Effector memory CD4-positive, alpha-beta T cell (primary cell): ENCODE results near the gene ENDOD1.

Experiments used
- DNase-seq, 3 donors: peaks; one replicate each; pipeline ENCODE4 v3.0.0-alpha.2; 2020
- H3K27ac ChIP-seq: 2 replicates; pipeline ENCODE4 v1.7.0; 2013; ENCODE audit warnings: mild to moderate bottlenecking, low read length, moderate library complexity; ENCODE audit not compliant: insufficient read depth, poor library complexity, severe bottlenecking
- H3K27me3 ChIP-seq: replicated peaks from 2 replicates; pipeline ENCODE4 v1.7.0; 2013; ENCODE audit warnings: mild to moderate bottlenecking, low read length; ENCODE audit not compliant: insufficient read depth, control insufficient read depth, poor library complexity, severe bottlenecking
- H3K36me3 ChIP-seq: 2 replicates; pipeline ENCODE4 v1.7.0; 2013; ENCODE audit warnings: mild to moderate bottlenecking, low read length, moderate library complexity; ENCODE audit not compliant: control insufficient read depth, insufficient read depth
- H3K4me1 ChIP-seq: 2 replicates; pipeline ENCODE4 v1.7.0; 2013; ENCODE audit warnings: low read length, mild to moderate bottlenecking; ENCODE audit not compliant: control insufficient read depth, insufficient read depth, poor library complexity, severe bottlenecking
- H3K4me3 ChIP-seq: 2 replicates; pipeline ENCODE4 v1.7.0; 2013; ENCODE audit warnings: low read length, low read depth, mild to moderate bottlenecking; ENCODE audit not compliant: insufficient read depth, poor library complexity, severe bottlenecking
- H3K9me3 ChIP-seq: 2 replicates; pipeline ENCODE4 v1.7.0; 2013; ENCODE audit warnings: mild to moderate bottlenecking, low read length, moderate library complexity; ENCODE audit not compliant: control insufficient read depth

ENDOD1 gene

GRCh38 chr11:95156916-95157541 lies 67.4 kb downstream of the ENDOD1 start:
- no peak for DNase-seq
- Histone ChIP-seq H3K4me1 (peaks cover 24% of the 10 kb centered on the region), H3K4me3 (no peak overlapping the region), H3K9me3 (no peaks in the 10 kb centered on the region), H3K27me3 (no peaks in the 10 kb centered on the region), H3K27ac (no peak overlapping the region), H3K36me3 (no peaks in the 10 kb centered on the region)

- Histone ChIP-seq H3K4me3 (no peak overlapping the region), H3K27ac (no peak overlapping the region), H3K4me1 (peaks cover 16% of the 10 kb centered on the region), H3K27me3 (no peaks in the 10 kb centered on the region), H3K36me3 (no peaks in the 10 kb centered on the region), H3K9me3 (no peaks in the 10 kb centered on the region)
- DNase-seq: no peak
Observed at GRCh38 chr11:95157824-95158223, 68.2 kb downstream of the ENDOD1 start.

GRCh38 chr11:95161248-95161647 lies 71.6 kb downstream of the ENDOD1 start:
- no peaks in the 10 kb centered on the region for H3K36me3 ChIP-seq
- no peak for DNase-seq
- H3K27me3 ChIP-seq: no peaks in the 10 kb centered on the region
- H3K4me3 ChIP-seq: no peak overlapping the region
- H3K9me3 ChIP-seq: no peaks in the 10 kb centered on the region
- H3K27ac ChIP-seq: no peak overlapping the region
- no peaks in the 10 kb centered on the region for H3K4me1 ChIP-seq

GRCh38 chr11:95163106-95163505 lies 73.5 kb downstream of the ENDOD1 start:
- H3K27ac ChIP-seq: no peak overlapping the region

GRCh38 chr11:95165638-95166037 lies 76.0 kb downstream of the ENDOD1 start:
- H3K4me3 ChIP-seq: no peak overlapping the region
- no peak overlapping the region for H3K27ac ChIP-seq
- DNase-seq: no peak
- no peaks in the 10 kb centered on the region for H3K4me1 ChIP-seq
- H3K27me3 ChIP-seq: no peaks in the 10 kb centered on the region
- H3K36me3 ChIP-seq: no peaks in the 10 kb centered on the region
- no peaks in the 10 kb centered on the region for H3K9me3 ChIP-seq

More at GRCh38 chr11:95163106-95163505, 73.5 kb downstream of the ENDOD1 start:
- DNase-seq: no peak
- no peaks in the 10 kb centered on the region for H3K9me3 ChIP-seq
- no peak overlapping the region for H3K4me3 ChIP-seq
- no peaks in the 10 kb centered on the region for H3K27me3 ChIP-seq
- no peaks in the 10 kb centered on the region for H3K4me1 ChIP-seq
- H3K36me3 ChIP-seq: no peaks in the 10 kb centered on the region

GRCh38 chr11:95166781-95167180 lies 77.1 kb downstream of the ENDOD1 start:
- H3K9me3 ChIP-seq: no peaks in the 10 kb centered on the region
- no peak overlapping the region for H3K27ac ChIP-seq
- no peaks in the 10 kb centered on the region for H3K4me1 ChIP-seq
- no peak overlapping the region for H3K4me3 ChIP-seq
- no peaks in the 10 kb centered on the region for H3K27me3 ChIP-seq
- H3K36me3 ChIP-seq: peaks cover 2% of the 10 kb centered on the region
- DNase-seq: no peak

- Histone ChIP-seq H3K4me3 (no peak overlapping the region), H3K9me3 (no peaks in the 10 kb centered on the region), H3K4me1 (no peaks in the 10 kb centered on the region), H3K27ac (no peak overlapping the region), H3K36me3 (peaks cover 13% of the 10 kb centered on the region), H3K27me3 (no peaks in the 10 kb centered on the region)
- DNase-seq: no peak
Observed at GRCh38 chr11:95170294-95170693, 80.6 kb downstream of the ENDOD1 start.

- H3K27ac ChIP-seq: no peak overlapping the region
- no peaks in the 10 kb centered on the region for H3K9me3 ChIP-seq
- no peak overlapping the region for H3K4me3 ChIP-seq
- peaks cover 40% of the 10 kb centered on the region for H3K36me3 ChIP-seq
- H3K4me1 ChIP-seq: no peaks in the 10 kb centered on the region
- DNase-seq: no peak
- no peaks in the 10 kb centered on the region for H3K27me3 ChIP-seq
Observed at GRCh38 chr11:95175818-95176380, 86.3 kb downstream of the ENDOD1 start.
